Keratinocyte (primary cell): Measurements from ENCODE around the gene SYP. TPM values are rescaled to one million over a fixed set of nuclear protein-coding genes. Genes with fewer than 3 reads are reported as not detected.

Experiments used
- DNase-seq: peaks from one replicate; pipeline ENCODE4 v3.0.0-alpha.2; 2011; ENCODE audit warnings: low read depth, missing footprints, low spot score
- FAIRE-seq: peaks from 2 replicates; lab custom pipeline; 2011; peaks lifted over from hg19 to GRCh38; lab: Jason Lieb, UNC
- H2AFZ ChIP-seq: 2 replicates; pipeline ENCODE4 v1.6.0; 2012; ENCODE audit warnings: low read length, control low read depth, inconsistent platforms; ENCODE audit not compliant: control insufficient read depth
- H3K27ac ChIP-seq: 2 replicates; pipeline ENCODE4 v1.5.1; 2011; ENCODE audit warnings: low read length; ENCODE audit not compliant: control insufficient read depth, insufficient read depth
- H3K27me3 ChIP-seq: 3 replicates; pipeline ENCODE4 v1.6.0; 2011; ENCODE audit warnings: low read length; ENCODE audit not compliant: control insufficient read depth, insufficient read depth; ENCODE audit errors: extremely low read depth
- H3K36me3 ChIP-seq, 2 experiments: 2 replicates in 1 of 2; 3 replicates in 1 of 2; pipeline ENCODE4 v1.5.1; 2011; ENCODE audit warnings: low read length in 2 of 2, mild to moderate bottlenecking in 1 of 2; ENCODE audit not compliant: control insufficient read depth in 2 of 2, insufficient read depth in 2 of 2; ENCODE audit errors: extremely low read depth in 1 of 2
- H3K4me1 ChIP-seq: 3 replicates; pipeline ENCODE4 v1.5.1; 2011; ENCODE audit warnings: low read length; ENCODE audit not compliant: control insufficient read depth, insufficient read depth; ENCODE audit errors: extremely low read depth
- H3K4me2 ChIP-seq: 3 replicates; pipeline ENCODE4 v1.6.0; 2011; ENCODE audit warnings: low read depth, low read length; ENCODE audit not compliant: control insufficient read depth, insufficient read depth; ENCODE audit errors: extremely low read depth
- H3K4me3 ChIP-seq, 3 experiments: fragments of 200-600 bp in 1 of 3; sonication (generic) in 1 of 3; 2 replicates in 2 of 3; 3 replicates in 1 of 3; pipeline ENCODE4 v1.5.1; 2011 to 2016; ENCODE audit warnings: low read length in 3 of 3, mild to moderate bottlenecking in 3 of 3, control low read depth in 2 of 3, inconsistent platforms in 1 of 3, low read depth in 1 of 3, mixed read lengths in 1 of 3, mixed run types in 1 of 3, moderate library complexity in 1 of 3; ENCODE audit not compliant: control insufficient read depth in 2 of 3, insufficient read depth in 2 of 3; ENCODE audit errors: extremely low read depth in 1 of 3
- H3K79me2 ChIP-seq: 2 replicates; pipeline ENCODE4 v1.6.0; 2012; ENCODE audit warnings: low read length; ENCODE audit not compliant: control insufficient read depth, insufficient read depth
- H3K9ac ChIP-seq: 3 replicates; pipeline ENCODE4 v1.6.0; 2011; ENCODE audit warnings: low read length; ENCODE audit not compliant: control insufficient read depth, insufficient read depth; ENCODE audit errors: extremely low read depth
- H3K9me1 ChIP-seq: 3 replicates; pipeline ENCODE4 v1.6.0; 2011; ENCODE audit warnings: low read length; ENCODE audit not compliant: control insufficient read depth, insufficient read depth; ENCODE audit errors: extremely low read depth
- H3K9me3 ChIP-seq: 2 replicates; pipeline ENCODE4 v1.5.1; 2012; ENCODE audit warnings: low read depth, low read length; ENCODE audit not compliant: control insufficient read depth
- H4K20me1 ChIP-seq: 3 replicates; pipeline ENCODE4 v1.6.0; 2011; ENCODE audit warnings: low read length; ENCODE audit not compliant: control insufficient read depth, insufficient read depth; ENCODE audit errors: extremely low read depth
- CTCF ChIP-seq, 3 experiments: IDR thresholded peaks in 1 of 3; conservative IDR thresholded peaks in 1 of 3; optimal IDR thresholded peaks in 1 of 3; 2 replicates in 2 of 3; 3 replicates in 1 of 3; pipeline versions ENCODE3 to v1.5.1; 2011; ENCODE audit warnings: low read length in 3 of 3, mild to moderate bottlenecking in 3 of 3, moderate library complexity in 2 of 3, control low read depth in 1 of 3, inconsistent platforms in 1 of 3; ENCODE audit not compliant: insufficient read depth in 2 of 3; ENCODE audit errors: extremely low read depth in 1 of 3
- EZH2 ChIP-seq: IDR thresholded peaks from one replicate; pipeline ENCODE4 v1.6.1; 2012; ENCODE audit warnings: inconsistent platforms, mild to moderate bottlenecking, low read length, moderate library complexity
- dilution Hi-C: fragments of 300-500 bp; cut with MboI; formaldehyde crosslinking; loops from one replicate; pipeline ENCODE4 v1.7.0; 2020; ENCODE audit warnings: low sequenced_read_pairs; ENCODE audit not compliant: extremely low pct_ligation_motif_present
- polyA plus RNA-seq, 5 experiments: library from polyadenylated mRNA; depleted of rRNA in 3 of 5; stranded (reverse) in 3 of 5; stranded (forward) in 1 of 5; unstranded in 1 of 5; fragments of >200 nt; gene quantifications; 1 replicate in 1 of 5; 2 replicates in 3 of 5; 3 replicates in 1 of 5; pipeline versions ENCODE4 v1.2.1 to v1.2.3, GENCODE V29; 2011 to 2012; ENCODE audit warnings: missing spikeins in 2 of 5, low read depth in 1 of 5, low replicate concordance in 1 of 5

SYP gene
- polyA plus RNA-seq, 1 donor (not counting 4 experiments of a cell fraction or from before 2014, with no cell fraction given) = 0.07 TPM

GRCh38 chrX:49244207-49244606 is 44.2 kb upstream of the SYP start:
- Histone ChIP-seq H3K9me3 (peaks cover 2% of the 10 kb centered on the region), H3K4me3 (no peak overlapping the region), H3K9me1 (no peaks in the 10 kb centered on the region), H3K27ac (no peak overlapping the region), H3K4me1 (peaks cover 4% of the 10 kb centered on the region), H3K79me2 (no peaks in the 10 kb centered on the region), H3K9ac (no peak overlapping the region), H3K27me3 (no peaks in the 10 kb centered on the region), H2AFZ (no peak overlapping the region), H3K4me2 (no peak overlapping the region), H4K20me1 (no peaks in the 10 kb centered on the region), H3K36me3 (peaks cover 4 to 5% of the 10 kb centered on the region in 2 experiments)
- DNase-seq = no peak
- FAIRE-seq = no peak
- TF ChIP-seq CTCF (optimal IDR thresholded peaks at IDR 0.05 in 1 of 3, IDR thresholded peaks at IDR 0.05 in 1 of 3, conservative IDR thresholded peaks at IDR 0.05 in 1 of 3; ENCODE audit: extremely low read depth in 1 of 3, insufficient read depth in 2 of 3, low read length in 3 of 3) = no peak
- no peak for TF ChIP-seq EZH2
- dilution Hi-C loops = no loop called here

- Histone ChIP-seq H3K9ac (no peak overlapping the region), H3K27ac (no peak overlapping the region), H3K9me1 (no peaks in the 10 kb centered on the region), H4K20me1 (no peaks in the 10 kb centered on the region), H3K36me3 (peaks cover 4 to 5% of the 10 kb centered on the region in 2 experiments), H3K4me3 (no peak overlapping the region), H3K9me3 (no peaks in the 10 kb centered on the region), H3K27me3 (no peaks in the 10 kb centered on the region), H3K4me2 (no peak overlapping the region), H3K4me1 (peaks cover 4% of the 10 kb centered on the region), H2AFZ (no peak overlapping the region), H3K79me2 (no peaks in the 10 kb centered on the region)
- FAIRE-seq (no peak), DNase-seq (no peak)
- TF ChIP-seq EZH2 = no peak
- TF ChIP-seq CTCF (optimal IDR thresholded peaks at IDR 0.05 in 1 of 3, IDR thresholded peaks at IDR 0.05 in 1 of 3, conservative IDR thresholded peaks at IDR 0.05 in 1 of 3; ENCODE audit: extremely low read depth in 1 of 3, insufficient read depth in 2 of 3, low read length in 3 of 3) = no peak
- dilution Hi-C loops = no loop called here
Observed at GRCh38 chrX:49243166-49243565, 43.2 kb upstream of the SYP start.
